Kasumi-1 (cell line): Measurements from ENCODE around the gene LPAR1.

Experiments used
- DNase-seq, 2 experiments: peaks; one replicate each; lab custom pipeline; 2025; lab: John Stamatoyannopoulos, UW

The LPAR1 gene

GRCh38 chr9:110918316-110919049 lies 119.8 kb downstream of the LPAR1 start:
- DNase-seq: no peak

GRCh38 chr9:110916403-110916802 lies 121.9 kb downstream of the LPAR1 start:
- DNase-seq: no peak

- DNase-seq: no peak
Measured at GRCh38 chr9:110912419-110913291, 125.6 kb downstream of the LPAR1 start.

GRCh38 chr9:110911659-110912418 lies 126.4 kb downstream of the LPAR1 start:
- DNase-seq: no peak

GRCh38 chr9:110908894-110909293 lies 129.4 kb downstream of the LPAR1 start:
- DNase-seq: no peak

GRCh38 chr9:110900917-110901316 lies 137.4 kb downstream of the LPAR1 start:
- no peak for DNase-seq

GRCh38 chr9:110900456-110900855 lies 137.8 kb downstream of the LPAR1 start:
- DNase-seq: no peak

GRCh38 chr9:110898866-110899265 lies 139.4 kb downstream of the LPAR1 start:
- no peak for DNase-seq

GRCh38 chr9:110898358-110898757 lies 139.9 kb downstream of the LPAR1 start:
- no peak for DNase-seq

GRCh38 chr9:110897943-110898342 lies 140.3 kb downstream of the LPAR1 start:
- DNase-seq: no peak

- DNase-seq: no peak
Measured at GRCh38 chr9:110895147-110895905, 142.9 kb downstream of the LPAR1 start.

GRCh38 chr9:110894731-110895130 lies 143.5 kb downstream of the LPAR1 start:
- DNase-seq: no peak

GRCh38 chr9:110892689-110893088 lies 145.6 kb downstream of the LPAR1 start:
- DNase-seq: no peak

GRCh38 chr9:110891760-110892159 lies 146.5 kb downstream of the LPAR1 start:
- DNase-seq: no peak

- DNase-seq: no peak
Measured at GRCh38 chr9:110890416-110890815, 147.9 kb downstream of the LPAR1 start.

GRCh38 chr9:110887276-110887675 lies 151.0 kb downstream of the LPAR1 start:
- DNase-seq: no peak

GRCh38 chr9:110886832-110887231 lies 151.4 kb downstream of the LPAR1 start:
- DNase-seq: no peak

- no peak for DNase-seq
Measured at GRCh38 chr9:110880189-110880588, 158.1 kb downstream of the LPAR1 start.

- no peak for DNase-seq
Measured at GRCh38 chr9:110877374-110877773, 160.9 kb downstream of the LPAR1 start.

GRCh38 chr9:110876929-110877328 lies 161.3 kb downstream of the LPAR1 start:
- DNase-seq: no peak

- DNase-seq: peak; percentile 91
Measured at GRCh38 chr9:110874963-110875674, 163.2 kb downstream of the LPAR1 start.
